ENCODE results near the gene PATZ1. TPM values are rescaled to one million over a fixed set of nuclear protein-coding genes. Genes with fewer than 3 reads are reported as not detected.

PATZ1 gene
- total RNA-seq, 1 experiment from 2014 or later = 19.2 TPM

GRCh38 chr22:31292236-31292989, 53.7 kb downstream of the PATZ1 start, which contains the start of gene PIK3IP1:
PIK3IP1 (minus strand) TSS chr22:31292488; CDS start chr22:31292344, 144 bp downstream.
- POLR2A ChIA-PET = interaction anchor here (0.7 to 15.7 kb wide), 21 partner anchors 10 to 678 kb away, joined by 3 to 207 read pairs (median 7); partner anchors contain the start of genes DRG1, LIMK2, MORC2 and PATZ1
- TF ChIP-seq CTCF (IDR thresholded peaks at IDR 0.05; ENCODE audit: unreplicated experiment) = peak; percentile 47
- H3K27ac Mint-ChIP-seq (ENCODE audit: low read depth, unreplicated experiment) = peak within 1 kb of the TSS; percentile 42
- peak within 1 kb of the TSS; percentile 82 for H3K4me3 Mint-ChIP-seq (ENCODE audit: unreplicated experiment)
- intact Hi-C loops (cut with micrococcal nuclease) = loop anchor here (2.0 kb wide), 1 partner anchor 20 kb away; no protein-coding TSS in a partner anchor
- peak; percentile 80 for DNase-seq (ENCODE audit: unreplicated experiment)
- no peaks in the 10 kb centered on the region for H3K9me3 Mint-ChIP-seq (ENCODE audit: unreplicated experiment)
- CTCF ChIA-PET = interaction anchor here (0.6 to 8.2 kb wide), 10 partner anchors 8 to 202 kb away, joined by 3 to 65 read pairs (median 4); no protein-coding TSS in a partner anchor
- BruUV-seq (replicated peaks) = no TSS peak
- peaks cover 24% of the 10 kb centered on the region for H3K4me1 Mint-ChIP-seq (ENCODE audit: insufficient read depth, unreplicated experiment)
- no peaks in the 10 kb centered on the region for H3K27me3 Mint-ChIP-seq (ENCODE audit: insufficient read depth, unreplicated experiment)
- H3K36me3 Mint-ChIP-seq (ENCODE audit: insufficient read depth, unreplicated experiment) = no peaks in the 10 kb centered on the region

- ChIA-PET CTCF (interaction anchor here (0.6 to 8.2 kb wide), 8 partner anchors 9 to 95 kb away, joined by 3 to 65 read pairs (median 4); no protein-coding TSS in a partner anchor), POLR2A (interaction anchor here (0.5 to 15.7 kb wide), 21 partner anchors 10 to 370 kb away, joined by 3 to 207 read pairs (median 9); partner anchors contain the start of genes DRG1, LIMK2, MORC2 and PATZ1)
- H3K36me3 Mint-ChIP-seq (ENCODE audit: insufficient read depth, unreplicated experiment) = no peaks in the 10 kb centered on the region
- no peaks in the 10 kb centered on the region for H3K27me3 Mint-ChIP-seq (ENCODE audit: insufficient read depth, unreplicated experiment)
- TF ChIP-seq CTCF (IDR thresholded peaks at IDR 0.05; ENCODE audit: unreplicated experiment) = no peak
- BruUV-seq (replicated peaks) = TSS peak; percentile 36
- H3K4me3 Mint-ChIP-seq (ENCODE audit: unreplicated experiment) = peak overlapping the region; percentile 82
- DNase-seq (ENCODE audit: unreplicated experiment) = peak; percentile 19
- no peaks in the 10 kb centered on the region for H3K9me3 Mint-ChIP-seq (ENCODE audit: unreplicated experiment)
- H3K27ac Mint-ChIP-seq (ENCODE audit: low read depth, unreplicated experiment) = no peak overlapping the region
- intact Hi-C loops (cut with micrococcal nuclease) = loop anchor here (2.0 kb wide), 1 partner anchor 21 kb away; no protein-coding TSS in a partner anchor
- peaks cover 21% of the 10 kb centered on the region for H3K4me1 Mint-ChIP-seq (ENCODE audit: insufficient read depth, unreplicated experiment)
Observed at GRCh38 chr22:31291481-31292235, 54.5 kb downstream of the PATZ1 start.

GRCh38 chr22:31290494-31291471, 55.4 kb downstream of the PATZ1 start:
- peaks cover 13% of the 10 kb centered on the region for H3K4me1 Mint-ChIP-seq (ENCODE audit: insufficient read depth, unreplicated experiment)
- peaks cover 8% of the 10 kb centered on the region for H3K36me3 Mint-ChIP-seq (ENCODE audit: insufficient read depth, unreplicated experiment)
- intact Hi-C loops (cut with micrococcal nuclease) = no loop called here
- peak overlapping the region; percentile 82 for H3K4me3 Mint-ChIP-seq (ENCODE audit: unreplicated experiment)
- ChIA-PET CTCF (interaction anchor here (0.6 to 8.2 kb wide), 5 partner anchors 21 to 133 kb away, joined by 3 to 65 read pairs (median 4); no protein-coding TSS in a partner anchor), POLR2A (interaction anchor here (0.5 to 15.7 kb wide), 26 partner anchors 9 to 371 kb away, joined by 3 to 207 read pairs (median 10); partner anchors contain the start of genes DRG1, LIMK2, MORC2 and PATZ1)
- H3K27ac Mint-ChIP-seq (ENCODE audit: low read depth, unreplicated experiment) = peak overlapping the region; percentile 70
- H3K9me3 Mint-ChIP-seq (ENCODE audit: unreplicated experiment) = no peaks in the 10 kb centered on the region
- peak; percentile 93 for DNase-seq (ENCODE audit: unreplicated experiment)
- no peaks in the 10 kb centered on the region for H3K27me3 Mint-ChIP-seq (ENCODE audit: insufficient read depth, unreplicated experiment)
- no TSS peak for BruUV-seq (replicated peaks)
- no peak for TF ChIP-seq CTCF (IDR thresholded peaks at IDR 0.05; ENCODE audit: unreplicated experiment)

All from MCF 10A (cell line).